ENCODE measurements around the gene ILRUN. TPM values are rescaled to one million over a fixed set of nuclear protein-coding genes. Genes with fewer than 3 reads are reported as not detected.
"Not testable (repeated sequence)": the region's sequence is repeated elsewhere in the genome, so short reads cannot be mapped to it uniquely, and the experiment has no call there.

ILRUN gene
- polyA plus RNA-seq, 3 donors = 6.2 to 19.3 (median 6.5) TPM

GRCh38 chr6:34723203-34723602, 26.6 kb upstream of the ILRUN start:
- Histone ChIP-seq H3K4me3 (replicated peaks in 1 of 3; ENCODE audit: low read depth in 2 of 3, low read length in 3 of 3) (no peak overlapping the region), H3K4me1 (ENCODE audit: control insufficient read depth in 1 of 2, insufficient read depth in 2 of 2, low read length in 2 of 2) (no peaks in the 10 kb centered on the region), H3K4me2 (replicated peaks; ENCODE audit: extremely low read depth, low read length, poor library complexity, severe bottlenecking) (no peak overlapping the region), H3K36me3 (replicated peaks in 1 of 2; ENCODE audit: control insufficient read depth in 1 of 2, insufficient read depth in 2 of 2, low read length in 2 of 2) (no peaks in the 10 kb centered on the region), H3K9me3 (replicated peaks in 1 of 2; ENCODE audit: control insufficient read depth in 1 of 2, insufficient read depth in 1 of 2, low read length in 2 of 2) (peaks cover 0 to 3% of the 10 kb centered on the region in 2 donors), H3K27ac (ENCODE audit: low read depth in 1 of 2, low read length in 2 of 2) (no peak overlapping the region), H3K27me3 (ENCODE audit: control insufficient read depth in 2 of 2, insufficient read depth in 2 of 2, low read length in 2 of 2) (no peaks in the 10 kb centered on the region), H3K79me2 (ENCODE audit: insufficient read depth, low read length) (no peaks in the 10 kb centered on the region), H2AFZ (ENCODE audit: insufficient read depth, low read depth, low read length, poor library complexity, severe bottlenecking) (no peak overlapping the region), H3K9ac (ENCODE audit: insufficient read depth, low read length, poor library complexity, severe bottlenecking) (no peak overlapping the region), H4K20me1 (ENCODE audit: insufficient read depth, low read length) (no peaks in the 10 kb centered on the region)
- H3K4me3 Mint-ChIP-seq = no peak overlapping the region
- intact Hi-C loops (cut with micrococcal nuclease) = no loop called here
- H3K9me3 Mint-ChIP-seq = peaks cover 3 to 10% (median 9%) of the 10 kb centered on the region in 7 donors
- DNase-seq = no peak
- 77% methylated on average over 2 of the region's 2 CpGs for WGBS (ENCODE audit: insufficient coverage)
- TF ChIP-seq, protein P1, sequence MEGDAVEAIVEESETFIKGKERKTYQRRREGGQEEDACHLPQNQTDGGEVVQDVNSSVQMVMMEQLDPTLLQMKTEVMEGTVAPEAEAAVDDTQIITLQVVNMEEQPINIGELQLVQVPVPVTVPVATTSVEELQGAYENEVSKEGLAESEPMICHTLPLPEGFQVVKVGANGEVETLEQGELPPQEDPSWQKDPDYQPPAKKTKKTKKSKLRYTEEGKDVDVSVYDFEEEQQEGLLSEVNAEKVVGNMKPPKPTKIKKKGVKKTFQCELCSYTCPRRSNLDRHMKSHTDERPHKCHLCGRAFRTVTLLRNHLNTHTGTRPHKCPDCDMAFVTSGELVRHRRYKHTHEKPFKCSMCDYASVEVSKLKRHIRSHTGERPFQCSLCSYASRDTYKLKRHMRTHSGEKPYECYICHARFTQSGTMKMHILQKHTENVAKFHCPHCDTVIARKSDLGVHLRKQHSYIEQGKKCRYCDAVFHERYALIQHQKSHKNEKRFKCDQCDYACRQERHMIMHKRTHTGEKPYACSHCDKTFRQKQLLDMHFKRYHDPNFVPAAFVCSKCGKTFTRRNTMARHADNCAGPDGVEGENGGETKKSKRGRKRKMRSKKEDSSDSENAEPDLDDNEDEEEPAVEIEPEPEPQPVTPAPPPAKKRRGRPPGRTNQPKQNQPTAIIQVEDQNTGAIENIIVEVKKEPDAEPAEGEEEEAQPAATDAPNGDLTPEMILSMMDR (IDR thresholded peaks at IDR 0.05) = no peak
- H3K27me3 Mint-ChIP-seq (ENCODE audit: low read depth in 3 of 3) = peaks cover 0 to 3% (median 0%) of the 10 kb centered on the region in 3 donors
- no peaks in the 10 kb centered on the region for H3K4me1 Mint-ChIP-seq
- no peaks in the 10 kb centered on the region for H3K36me3 Mint-ChIP-seq
- no peak overlapping the region for H3K27ac Mint-ChIP-seq

GRCh38 chr6:34722451-34722850, 25.9 kb upstream of the ILRUN start:
- no peak overlapping the region for H3K9ac ChIP-seq (ENCODE audit: insufficient read depth, low read length, poor library complexity, severe bottlenecking)
- peaks cover 0 to 3% of the 10 kb centered on the region in 2 donors for H3K9me3 ChIP-seq (replicated peaks in 1 of 2; ENCODE audit: control insufficient read depth in 1 of 2, insufficient read depth in 1 of 2, low read length in 2 of 2)
- no peaks in the 10 kb centered on the region for H3K36me3 ChIP-seq (replicated peaks in 1 of 2; ENCODE audit: control insufficient read depth in 1 of 2, insufficient read depth in 2 of 2, low read length in 2 of 2)
- TF ChIP-seq, protein P1 (IDR thresholded peaks at IDR 0.05) = no peak
- WGBS (ENCODE audit: insufficient coverage) = 96% methylated on average over 7 of the region's 8 CpGs
- intact Hi-C loops (cut with micrococcal nuclease) = no loop called here
- no peak overlapping the region for H3K27ac ChIP-seq (ENCODE audit: low read depth in 1 of 2, low read length in 2 of 2)
- Mint-ChIP-seq H3K9me3 (peaks cover 3 to 10% (median 9%) of the 10 kb centered on the region in 7 donors), H3K4me3 (no peak overlapping the region), H3K27me3 (ENCODE audit: low read depth in 3 of 3) (peaks cover 0 to 3% (median 0%) of the 10 kb centered on the region in 3 donors), H3K27ac (peak overlapping the region in 1 of 7 donors; percentile 35), H3K4me1 (peaks cover 6% of the 10 kb centered on the region), H3K36me3 (no peaks in the 10 kb centered on the region)
- no peak for DNase-seq
- no peaks in the 10 kb centered on the region for H4K20me1 ChIP-seq (ENCODE audit: insufficient read depth, low read length)
- no peak overlapping the region for H3K4me2 ChIP-seq (replicated peaks; ENCODE audit: extremely low read depth, low read length, poor library complexity, severe bottlenecking)
- no peaks in the 10 kb centered on the region for H3K79me2 ChIP-seq (ENCODE audit: insufficient read depth, low read length)
- H3K27me3 ChIP-seq (ENCODE audit: control insufficient read depth in 2 of 2, insufficient read depth in 2 of 2, low read length in 2 of 2) = no peaks in the 10 kb centered on the region
- H3K4me3 ChIP-seq (replicated peaks in 1 of 3; ENCODE audit: low read depth in 2 of 3, low read length in 3 of 3) = no peak overlapping the region
- H2AFZ ChIP-seq (ENCODE audit: insufficient read depth, low read depth, low read length, poor library complexity, severe bottlenecking) = no peak overlapping the region
- peaks cover 7% of the 10 kb centered on the region in 2 donors for H3K4me1 ChIP-seq (ENCODE audit: control insufficient read depth in 1 of 2, insufficient read depth in 2 of 2, low read length in 2 of 2)

DNA sequence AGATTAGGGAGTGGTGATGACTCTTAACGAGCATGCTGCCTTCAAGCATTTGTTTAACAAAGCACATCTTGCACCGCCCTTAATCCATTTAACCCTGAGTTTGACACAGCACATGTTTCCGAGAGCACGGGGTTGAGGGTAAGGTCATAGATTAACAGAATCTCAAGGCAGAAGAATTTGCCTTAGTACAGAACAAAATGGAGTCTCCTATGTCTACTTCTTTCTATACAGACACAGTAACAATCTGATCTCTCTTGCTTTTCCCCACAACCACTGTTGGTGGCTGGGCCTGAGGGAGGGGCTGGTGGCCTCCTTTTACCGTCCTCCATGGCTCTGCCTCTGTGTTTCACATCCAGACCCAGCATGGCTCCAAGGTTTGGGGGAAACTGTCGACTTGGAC, 23.6 kb upstream of the ILRUN start:
- H3K9ac ChIP-seq (ENCODE audit: insufficient read depth, low read length, poor library complexity, severe bottlenecking); H3K36me3 Mint-ChIP-seq; H3K9me3 Mint-ChIP-seq; H3K27ac ChIP-seq (ENCODE audit: low read depth in 1 of 2, low read length in 2 of 2); H3K9me3 ChIP-seq (replicated peaks in 1 of 2; ENCODE audit: control insufficient read depth in 1 of 2, insufficient read depth in 1 of 2, low read length in 2 of 2); H3K27me3 ChIP-seq (ENCODE audit: control insufficient read depth in 2 of 2, insufficient read depth in 2 of 2, low read length in 2 of 2); H3K4me3 ChIP-seq (replicated peaks in 1 of 3; ENCODE audit: low read depth in 2 of 3, low read length in 3 of 3); H3K27me3 Mint-ChIP-seq (ENCODE audit: low read depth in 3 of 3); H3K79me2 ChIP-seq (ENCODE audit: insufficient read depth, low read length); H3K4me3 Mint-ChIP-seq; H3K36me3 ChIP-seq (replicated peaks in 1 of 2; ENCODE audit: control insufficient read depth in 1 of 2, insufficient read depth in 2 of 2, low read length in 2 of 2); H3K4me1 Mint-ChIP-seq; intact Hi-C loops (cut with micrococcal nuclease); H4K20me1 ChIP-seq (ENCODE audit: insufficient read depth, low read length); H3K4me2 ChIP-seq (replicated peaks; ENCODE audit: extremely low read depth, low read length, poor library complexity, severe bottlenecking); DNase-seq; H3K4me1 ChIP-seq (ENCODE audit: control insufficient read depth in 1 of 2, insufficient read depth in 2 of 2, low read length in 2 of 2); H3K27ac Mint-ChIP-seq: not testable (repeated sequence)
- H2AFZ ChIP-seq (ENCODE audit: insufficient read depth, low read depth, low read length, poor library complexity, severe bottlenecking) = peak overlapping the region; percentile 61
- WGBS (ENCODE audit: insufficient coverage) = 100% methylated on average over 1 of the region's 6 CpGs

Data from CD14-positive monocyte (primary cell).